ENCODE measurements around the gene RFC4.

DNA sequence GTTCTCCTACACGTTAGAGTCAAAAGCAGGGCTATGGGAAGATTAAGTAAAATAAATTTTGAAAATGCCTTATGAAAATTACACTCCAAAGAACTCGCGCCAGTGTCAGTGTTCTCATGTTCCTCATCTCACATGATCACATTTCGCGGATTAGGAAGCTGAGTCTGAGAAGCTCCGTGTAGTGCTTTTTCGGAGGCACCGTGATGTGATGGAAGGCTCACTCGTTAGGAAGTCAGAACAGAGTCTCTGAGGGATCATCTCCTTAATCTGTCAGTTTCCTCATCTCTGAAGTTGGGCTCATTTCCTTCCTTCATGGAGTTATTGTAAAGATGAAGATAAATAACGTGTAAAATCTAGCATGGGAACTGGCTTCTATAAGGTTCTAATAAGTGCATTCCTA is 39.5 kb upstream of the RFC4 start:
- TF ChIP-seq POLR2AphosphoS5 (IDR thresholded peaks at IDR 0.05) (no peak), POLR2A (IDR thresholded peaks at IDR 0.05) (no peak)
- TF ChIP-seq, protein P1, sequence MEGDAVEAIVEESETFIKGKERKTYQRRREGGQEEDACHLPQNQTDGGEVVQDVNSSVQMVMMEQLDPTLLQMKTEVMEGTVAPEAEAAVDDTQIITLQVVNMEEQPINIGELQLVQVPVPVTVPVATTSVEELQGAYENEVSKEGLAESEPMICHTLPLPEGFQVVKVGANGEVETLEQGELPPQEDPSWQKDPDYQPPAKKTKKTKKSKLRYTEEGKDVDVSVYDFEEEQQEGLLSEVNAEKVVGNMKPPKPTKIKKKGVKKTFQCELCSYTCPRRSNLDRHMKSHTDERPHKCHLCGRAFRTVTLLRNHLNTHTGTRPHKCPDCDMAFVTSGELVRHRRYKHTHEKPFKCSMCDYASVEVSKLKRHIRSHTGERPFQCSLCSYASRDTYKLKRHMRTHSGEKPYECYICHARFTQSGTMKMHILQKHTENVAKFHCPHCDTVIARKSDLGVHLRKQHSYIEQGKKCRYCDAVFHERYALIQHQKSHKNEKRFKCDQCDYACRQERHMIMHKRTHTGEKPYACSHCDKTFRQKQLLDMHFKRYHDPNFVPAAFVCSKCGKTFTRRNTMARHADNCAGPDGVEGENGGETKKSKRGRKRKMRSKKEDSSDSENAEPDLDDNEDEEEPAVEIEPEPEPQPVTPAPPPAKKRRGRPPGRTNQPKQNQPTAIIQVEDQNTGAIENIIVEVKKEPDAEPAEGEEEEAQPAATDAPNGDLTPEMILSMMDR (IDR thresholded peaks at IDR 0.05), result no peak

Measured in transverse colon (tissue), 4 donors.